Breast epithelium (tissue), 3 donors: Measurements from ENCODE around the gene SENP3.

Experiments used
- CTCF ChIP-seq, 3 donors: fragments of 450-650 bp; IDR thresholded peaks; one replicate each; pipeline ENCODE4 v1.5.1; 2016 to 2017; ENCODE audit warnings: antibody characterized with exemption in 3 of 3, mild to moderate bottlenecking in 3 of 3, moderate library complexity in 3 of 3
- POLR2AphosphoS5 ChIP-seq, 3 donors: sonication (generic); formaldehyde crosslinking; IDR thresholded peaks; one replicate each; pipeline ENCODE4 v1.6.1; 2017; ENCODE audit warnings: antibody characterized with exemption in 3 of 3

- TF ChIP-seq CTCF (IDR thresholded peaks at IDR 0.05): no peak
- TF ChIP-seq POLR2AphosphoS5 (IDR thresholded peaks at IDR 0.05): no peak
These were observed 7.9 kb downstream of the SENP3 start for GRCh38 chr17:7569571-7569970.
